AG04450 (cell line): ENCODE data around the gene SORCS2. TPM values are rescaled to one million over a fixed set of nuclear protein-coding genes. Genes with fewer than 3 reads are reported as not detected.

Source experiments
- CTCF ChIA-PET: fragments of 300-600, 350-600 bp; formaldehyde crosslinking; extraction: SDS; loops from one replicate; lab custom pipeline; 2022; ENCODE audit warnings: antibody characterized with exemption, inconsistent platforms; lab: Charles Lee
- POLR2A ChIA-PET: fragments of 350-600 bp; formaldehyde crosslinking; extraction: SDS; loops from one replicate; lab custom pipeline; 2021; ENCODE audit warnings: antibody characterized with exemption, inconsistent platforms; lab: Yijun Ruan, JAX
- DNase-seq: peaks from one replicate; pipeline ENCODE4 v3.0.0-alpha.2; 2011; ENCODE audit warnings: low read depth, low spot score
- H3K27ac ChIP-seq: one replicate; pipeline ENCODE4 v1.5.1; 2012; ENCODE audit warnings: low read depth, low read length, control low read depth
- H3K27me3 ChIP-seq: one replicate; pipeline ENCODE4 v1.6.0; 2012; ENCODE audit warnings: low read length; ENCODE audit not compliant: control insufficient read depth, insufficient read depth
- H3K4me3 ChIP-seq: 2 replicates; pipeline ENCODE4 v1.5.1; 2011; ENCODE audit warnings: mild to moderate bottlenecking, low read depth, low read length, control low read depth
- H3K9me3 ChIP-seq: 2 replicates; pipeline ENCODE4 v1.5.1; 2012; ENCODE audit warnings: low read length; ENCODE audit not compliant: control insufficient read depth, insufficient read depth
- CTCF ChIP-seq: IDR thresholded peaks from 2 replicates; pipeline ENCODE4 v1.5.1; 2011; ENCODE audit warnings: low read depth, low read length, control low read depth, inconsistent platforms
- polyA plus RNA-seq: library from polyadenylated mRNA; depleted of rRNA; stranded (reverse); fragments of >200 nt; gene quantifications from 2 replicates; pipeline ENCODE4 v1.2.3, GENCODE V29; 2011

The SORCS2 gene
- polyA plus RNA-seq, 1 experiment, result 0.29 TPM

DNA sequence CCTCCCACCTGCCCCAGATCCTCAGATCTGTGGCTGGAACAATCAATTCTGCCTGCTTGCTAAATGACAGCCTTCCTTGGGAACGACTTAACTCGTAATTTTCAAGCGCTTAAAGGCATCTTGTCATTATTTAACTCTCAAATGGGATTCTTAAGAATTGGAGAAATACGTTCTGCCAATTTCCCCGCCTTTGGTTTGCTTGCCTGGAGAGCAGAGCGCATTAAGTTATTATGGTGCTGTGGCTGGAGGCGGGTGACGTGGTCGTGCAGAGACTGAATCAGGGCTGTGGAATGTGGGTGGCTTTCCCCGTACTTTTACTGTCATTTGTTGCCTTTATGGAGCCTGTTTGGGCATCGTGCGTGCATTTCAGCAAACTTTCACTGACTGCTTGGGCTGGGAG, 321.3 kb downstream of the SORCS2 start:
- ChIA-PET POLR2A (no interaction called here), CTCF (no interaction called here)
- Histone ChIP-seq H3K27me3 (peaks cover 37% of the 10 kb centered on the region), H3K27ac (no peak overlapping the region), H3K4me3 (no peak overlapping the region), H3K9me3 (no peaks in the 10 kb centered on the region; the same call in 1 of the 2 replicates)
- DNase-seq, result no peak
- TF ChIP-seq CTCF, result no peak

GRCh38 chr4:7514281-7514680, 321.9 kb downstream of the SORCS2 start:
- no peak overlapping the region for H3K4me3 ChIP-seq
- TF ChIP-seq CTCF, result no peak
- ChIA-PET POLR2A (no interaction called here), CTCF (no interaction called here)
- H3K27me3 ChIP-seq, result peaks cover 38% of the 10 kb centered on the region
- no peak overlapping the region for H3K27ac ChIP-seq
- H3K9me3 ChIP-seq, result no peaks in the 10 kb centered on the region; the same call in 1 of the 2 replicates
- DNase-seq, result no peak

- no peaks in the 10 kb centered on the region; the same call in 1 of the 2 replicates for H3K9me3 ChIP-seq
- DNase-seq, result no peak
- H3K27ac ChIP-seq, result no peak overlapping the region
- peaks cover 37% of the 10 kb centered on the region for H3K27me3 ChIP-seq
- no peak overlapping the region for H3K4me3 ChIP-seq
- TF ChIP-seq CTCF, result no peak
- ChIA-PET POLR2A (no interaction called here), CTCF (no interaction called here)
These were observed 322.5 kb downstream of the SORCS2 start for GRCh38 chr4:7514789-7515188.

- DNase-seq, result no peak
- no peak overlapping the region for H3K4me3 ChIP-seq
- no peaks in the 10 kb centered on the region; the same call in 1 of the 2 replicates for H3K9me3 ChIP-seq
- ChIA-PET POLR2A (no interaction called here), CTCF (no interaction called here)
- no peak for TF ChIP-seq CTCF
- H3K27ac ChIP-seq, result no peak overlapping the region
- H3K27me3 ChIP-seq, result peaks cover 42% of the 10 kb centered on the region
These were observed 323.1 kb downstream of the SORCS2 start for GRCh38 chr4:7515390-7515902.

DNA sequence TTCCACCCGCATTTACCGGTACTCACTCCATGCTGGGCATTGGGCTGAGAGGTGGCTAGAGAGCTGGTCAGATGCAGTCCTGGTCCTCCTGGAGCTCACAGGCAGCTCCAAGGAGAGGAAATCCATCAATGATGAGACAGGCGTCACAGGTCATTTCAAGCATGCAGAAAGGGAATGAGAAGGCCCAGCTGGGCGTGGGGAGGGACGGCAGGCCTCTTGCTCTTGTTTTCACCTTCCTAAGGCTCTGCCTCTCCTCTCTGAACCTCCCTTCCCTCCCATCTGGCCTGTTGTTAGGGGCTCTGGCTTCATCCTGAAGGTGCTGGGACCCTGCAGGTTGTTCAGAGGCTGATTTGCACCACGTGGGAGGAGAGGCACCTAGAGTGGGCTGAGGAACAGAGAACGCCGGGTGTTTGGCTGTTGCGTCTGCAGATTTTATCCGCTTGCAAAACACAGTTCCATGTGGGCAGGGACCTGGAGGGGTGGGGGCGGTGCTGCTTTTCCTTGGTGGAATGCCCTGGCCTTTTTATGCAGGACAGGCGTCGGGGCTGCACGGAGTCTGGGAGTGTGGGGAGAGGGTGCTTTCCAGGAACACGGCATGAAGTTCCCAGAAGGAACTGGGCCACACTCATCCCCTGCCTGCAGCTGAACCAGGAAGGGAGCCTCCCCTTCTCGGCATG, 323.9 kb downstream of the SORCS2 start:
- ChIA-PET POLR2A (interaction anchor here (0.6 kb wide), 1 partner anchor 443 kb away, joined by 3 read pairs; no protein-coding TSS in a partner anchor), CTCF (no interaction called here)
- Histone ChIP-seq H3K27me3 (peaks cover 44% of the 10 kb centered on the region), H3K27ac (no peak overlapping the region), H3K9me3 (no peaks in the 10 kb centered on the region; the same call in 1 of the 2 replicates), H3K4me3 (no peak overlapping the region)
- no peak for TF ChIP-seq CTCF
- DNase-seq, result no peak
